ENCODE data around the gene PCBP3.

Gene PCBP3

DNA sequence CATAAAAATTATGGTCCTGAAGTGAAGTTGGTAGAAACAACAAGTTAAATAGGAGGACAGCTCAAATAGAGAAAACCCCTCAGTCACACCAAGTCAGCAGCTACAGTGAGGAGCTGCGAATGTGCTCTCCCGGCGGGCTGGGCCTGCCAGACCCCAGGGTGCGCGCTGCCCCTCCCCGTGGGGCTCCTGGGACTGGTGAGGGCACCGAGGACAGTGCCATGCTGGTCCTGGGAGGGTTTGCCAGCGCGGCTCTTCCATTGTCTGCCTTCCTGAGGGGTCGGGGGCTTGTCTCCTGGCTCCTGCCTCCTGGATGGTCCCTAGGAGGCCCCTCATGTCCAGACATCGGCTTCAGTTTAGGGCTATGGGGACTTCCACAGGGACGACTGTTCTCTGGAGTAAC lies 121.8 kb downstream of the PCBP3 start:
- no peaks in the 10 kb centered on the region for H3K27me3 ChIP-seq (ENCODE audit: control insufficient read depth, insufficient read depth, low read length)
- H3K36me3 ChIP-seq (ENCODE audit: control insufficient read depth, insufficient read depth, low read length): no peaks in the 10 kb centered on the region
- H3K9ac ChIP-seq (ENCODE audit: low read length): no peak overlapping the region
- no peak overlapping the region for H3K4me3 ChIP-seq (ENCODE audit: low read length)
- H3K9me3 ChIP-seq (ENCODE audit: control insufficient read depth, low read length): no peaks in the 10 kb centered on the region
- H3K4me1 ChIP-seq (ENCODE audit: control insufficient read depth, insufficient read depth, low read length): no peaks in the 10 kb centered on the region

DNA sequence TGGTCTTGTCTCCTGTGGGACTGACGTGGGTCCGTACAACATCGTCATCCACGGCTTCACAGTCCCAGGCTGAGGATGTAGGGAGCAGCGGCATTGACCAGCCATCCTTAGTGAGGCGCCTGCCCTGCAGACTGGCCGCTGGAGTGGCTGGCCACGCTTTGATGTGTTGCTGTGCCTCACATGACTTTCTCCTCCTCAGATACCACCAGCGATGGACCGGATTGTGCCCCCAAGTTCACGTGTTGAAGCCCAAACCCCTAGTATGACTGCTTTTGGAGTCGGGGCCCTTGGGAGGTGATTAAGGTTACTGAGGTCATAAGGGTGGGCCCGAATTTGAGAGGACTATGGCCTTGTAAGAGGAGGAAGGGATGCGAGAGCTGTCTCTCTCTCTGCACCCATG lies 122.5 kb downstream of the PCBP3 start:
- no peaks in the 10 kb centered on the region for H3K36me3 ChIP-seq (ENCODE audit: control insufficient read depth, insufficient read depth, low read length)
- H3K4me3 ChIP-seq (ENCODE audit: low read length): no peak overlapping the region
- no peak overlapping the region for H3K9ac ChIP-seq (ENCODE audit: low read length)
- no peaks in the 10 kb centered on the region for H3K9me3 ChIP-seq (ENCODE audit: control insufficient read depth, low read length)
- no peaks in the 10 kb centered on the region for H3K27me3 ChIP-seq (ENCODE audit: control insufficient read depth, insufficient read depth, low read length)
- no peaks in the 10 kb centered on the region for H3K4me1 ChIP-seq (ENCODE audit: control insufficient read depth, insufficient read depth, low read length)

GRCh38 chr21:45766501-45766900 lies 123.0 kb downstream of the PCBP3 start:
- Histone ChIP-seq H3K4me1 (ENCODE audit: control insufficient read depth, insufficient read depth, low read length) (no peaks in the 10 kb centered on the region), H3K36me3 (ENCODE audit: control insufficient read depth, insufficient read depth, low read length) (no peaks in the 10 kb centered on the region), H3K9ac (ENCODE audit: low read length) (no peak overlapping the region), H3K9me3 (ENCODE audit: control insufficient read depth, low read length) (no peaks in the 10 kb centered on the region), H3K4me3 (ENCODE audit: low read length) (no peak overlapping the region), H3K27me3 (ENCODE audit: control insufficient read depth, insufficient read depth, low read length) (no peaks in the 10 kb centered on the region)

- Histone ChIP-seq H3K27me3 (ENCODE audit: control insufficient read depth, insufficient read depth, low read length) (no peaks in the 10 kb centered on the region), H3K4me1 (ENCODE audit: control insufficient read depth, insufficient read depth, low read length) (no peaks in the 10 kb centered on the region), H3K9me3 (ENCODE audit: control insufficient read depth, low read length) (no peaks in the 10 kb centered on the region), H3K4me3 (ENCODE audit: low read length) (no peak overlapping the region), H3K9ac (ENCODE audit: low read length) (no peak overlapping the region), H3K36me3 (ENCODE audit: control insufficient read depth, insufficient read depth, low read length) (no peaks in the 10 kb centered on the region)
These were observed 123.8 kb downstream of the PCBP3 start for GRCh38 chr21:45767071-45768006.

DNA sequence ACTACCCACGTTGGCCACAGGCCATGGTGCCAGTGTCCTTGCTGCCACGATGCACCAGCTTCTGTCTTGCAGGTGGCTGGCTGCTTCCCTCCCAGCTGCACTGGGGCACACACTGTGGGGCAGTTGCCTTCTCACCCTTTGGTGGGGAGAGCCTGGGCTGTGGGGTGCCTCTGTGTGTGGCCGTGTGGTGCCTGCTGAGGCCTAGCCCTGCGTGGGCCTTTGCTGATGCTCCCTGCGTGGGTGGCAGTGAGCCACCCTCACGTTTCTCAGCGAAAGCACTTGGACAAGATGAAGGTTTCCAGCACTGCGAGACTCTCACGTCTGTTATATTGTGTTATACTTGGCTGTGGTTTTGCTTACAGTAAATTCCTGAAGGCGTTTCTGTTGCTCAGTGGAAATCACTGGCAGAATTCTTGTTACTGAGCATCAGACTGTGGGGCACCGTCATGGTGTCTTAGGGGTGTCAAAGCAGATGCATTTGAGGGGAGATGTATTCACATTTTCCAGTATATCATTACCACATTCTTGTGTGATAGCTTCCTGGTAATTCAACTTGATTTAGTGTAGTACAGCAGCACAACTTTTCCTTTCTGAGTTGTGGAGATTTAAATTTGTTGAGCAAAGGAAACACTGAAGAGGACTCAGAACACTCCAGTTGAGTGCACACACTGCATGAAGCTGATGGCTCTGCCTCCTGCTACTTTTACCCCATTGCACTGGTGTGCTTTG lies 124.7 kb downstream of the PCBP3 start:
- H3K36me3 ChIP-seq (ENCODE audit: control insufficient read depth, insufficient read depth, low read length): no peaks in the 10 kb centered on the region
- no peaks in the 10 kb centered on the region for H3K4me1 ChIP-seq (ENCODE audit: control insufficient read depth, insufficient read depth, low read length)
- H3K4me3 ChIP-seq (ENCODE audit: low read length): no peak overlapping the region
- no peaks in the 10 kb centered on the region for H3K27me3 ChIP-seq (ENCODE audit: control insufficient read depth, insufficient read depth, low read length)
- no peak overlapping the region for H3K9ac ChIP-seq (ENCODE audit: low read length)
- H3K9me3 ChIP-seq (ENCODE audit: control insufficient read depth, low read length): no peaks in the 10 kb centered on the region

GRCh38 chr21:45768740-45769048 lies 125.2 kb downstream of the PCBP3 start:
- Histone ChIP-seq H3K9me3 (ENCODE audit: control insufficient read depth, low read length) (no peaks in the 10 kb centered on the region), H3K9ac (ENCODE audit: low read length) (no peak overlapping the region), H3K36me3 (ENCODE audit: control insufficient read depth, insufficient read depth, low read length) (no peaks in the 10 kb centered on the region), H3K4me1 (ENCODE audit: control insufficient read depth, insufficient read depth, low read length) (no peaks in the 10 kb centered on the region), H3K27me3 (ENCODE audit: control insufficient read depth, insufficient read depth, low read length) (no peaks in the 10 kb centered on the region), H3K4me3 (ENCODE audit: low read length) (no peak overlapping the region)

DNA sequence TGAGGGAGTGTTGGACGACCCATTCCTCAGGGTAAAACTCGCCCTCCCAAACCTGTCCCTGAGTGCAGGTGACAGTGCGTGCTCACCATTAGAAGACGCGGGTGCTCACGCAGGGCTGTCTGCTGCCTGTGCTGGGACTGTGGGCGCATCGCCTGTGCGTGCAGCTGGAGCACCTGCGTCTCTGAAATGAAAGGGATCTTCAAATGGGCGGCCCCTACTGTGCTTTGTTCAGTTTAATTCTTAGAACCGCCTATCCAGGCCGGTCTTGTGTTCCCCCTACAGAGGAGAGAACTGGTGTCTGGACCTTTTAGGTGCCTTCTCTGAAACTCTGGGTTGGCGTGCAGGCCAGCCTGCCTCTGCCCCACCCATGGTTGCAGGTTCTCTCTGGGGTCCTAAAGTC lies 125.8 kb downstream of the PCBP3 start:
- H3K36me3 ChIP-seq (ENCODE audit: control insufficient read depth, insufficient read depth, low read length): no peaks in the 10 kb centered on the region
- no peaks in the 10 kb centered on the region for H3K27me3 ChIP-seq (ENCODE audit: control insufficient read depth, insufficient read depth, low read length)
- H3K9ac ChIP-seq (ENCODE audit: low read length): no peak overlapping the region
- H3K9me3 ChIP-seq (ENCODE audit: control insufficient read depth, low read length): no peaks in the 10 kb centered on the region
- H3K4me1 ChIP-seq (ENCODE audit: control insufficient read depth, insufficient read depth, low read length): no peaks in the 10 kb centered on the region
- no peak overlapping the region for H3K4me3 ChIP-seq (ENCODE audit: low read length)

- Histone ChIP-seq H3K4me3 (ENCODE audit: low read length) (no peak overlapping the region), H3K4me1 (ENCODE audit: control insufficient read depth, insufficient read depth, low read length) (no peaks in the 10 kb centered on the region), H3K27me3 (ENCODE audit: control insufficient read depth, insufficient read depth, low read length) (no peaks in the 10 kb centered on the region), H3K9ac (ENCODE audit: low read length) (no peak overlapping the region), H3K36me3 (ENCODE audit: control insufficient read depth, insufficient read depth, low read length) (no peaks in the 10 kb centered on the region), H3K9me3 (ENCODE audit: control insufficient read depth, low read length) (no peaks in the 10 kb centered on the region)
These were observed 126.4 kb downstream of the PCBP3 start for GRCh38 chr21:45769896-45770295.

DNA sequence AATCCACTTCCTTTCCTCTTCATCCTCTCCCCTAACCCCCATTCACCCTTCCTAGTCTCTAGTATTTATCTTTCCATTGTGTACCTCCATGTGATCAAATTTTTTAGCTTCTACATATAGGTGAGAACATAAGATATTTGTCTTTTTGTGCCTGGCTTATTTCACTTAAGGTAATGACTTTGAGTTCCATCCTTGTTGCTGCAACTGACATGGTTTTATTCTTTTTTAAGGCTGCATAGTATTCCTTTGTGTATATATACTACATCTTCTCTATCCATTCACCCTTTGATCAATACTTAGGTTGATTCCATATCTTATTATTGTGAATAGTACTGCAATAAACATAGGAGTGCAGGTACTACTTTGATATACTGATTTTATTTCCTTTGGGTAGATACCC lies 128.7 kb downstream of the PCBP3 start:
- Histone ChIP-seq H3K4me3 (ENCODE audit: low read length) (no peak overlapping the region), H3K9ac (ENCODE audit: low read length) (no peak overlapping the region), H3K36me3 (ENCODE audit: control insufficient read depth, insufficient read depth, low read length) (no peaks in the 10 kb centered on the region), H3K9me3 (ENCODE audit: control insufficient read depth, low read length) (no peaks in the 10 kb centered on the region), H3K4me1 (ENCODE audit: control insufficient read depth, insufficient read depth, low read length) (no peaks in the 10 kb centered on the region), H3K27me3 (ENCODE audit: control insufficient read depth, insufficient read depth, low read length) (no peaks in the 10 kb centered on the region)

DNA sequence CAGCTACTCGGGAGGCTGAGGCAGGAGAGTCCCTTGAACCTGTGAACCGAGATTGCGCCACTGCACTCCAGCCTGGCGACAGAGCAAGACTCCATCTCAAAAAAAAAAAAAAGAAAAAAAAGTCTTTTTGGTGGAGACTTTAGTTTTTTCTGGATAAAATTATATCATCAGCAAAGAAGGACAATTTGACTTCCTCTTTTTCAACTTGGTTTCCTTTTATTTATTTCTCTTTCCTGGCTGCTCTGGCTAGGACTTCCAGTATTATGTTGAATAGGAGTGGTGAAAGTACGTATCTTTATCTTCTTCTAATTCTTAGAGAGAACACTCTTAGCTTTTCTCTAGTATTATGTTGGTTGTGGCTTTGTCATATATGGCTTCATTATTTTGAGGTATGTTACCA lies 130.8 kb downstream of the PCBP3 start:
- no peak overlapping the region for H3K9ac ChIP-seq (ENCODE audit: low read length)
- H3K4me3 ChIP-seq (ENCODE audit: low read length): no peak overlapping the region
- H3K27me3 ChIP-seq (ENCODE audit: control insufficient read depth, insufficient read depth, low read length): no peaks in the 10 kb centered on the region
- no peaks in the 10 kb centered on the region for H3K36me3 ChIP-seq (ENCODE audit: control insufficient read depth, insufficient read depth, low read length)
- H3K4me1 ChIP-seq (ENCODE audit: control insufficient read depth, insufficient read depth, low read length): no peaks in the 10 kb centered on the region
- H3K9me3 ChIP-seq (ENCODE audit: control insufficient read depth, low read length): no peaks in the 10 kb centered on the region

DNA sequence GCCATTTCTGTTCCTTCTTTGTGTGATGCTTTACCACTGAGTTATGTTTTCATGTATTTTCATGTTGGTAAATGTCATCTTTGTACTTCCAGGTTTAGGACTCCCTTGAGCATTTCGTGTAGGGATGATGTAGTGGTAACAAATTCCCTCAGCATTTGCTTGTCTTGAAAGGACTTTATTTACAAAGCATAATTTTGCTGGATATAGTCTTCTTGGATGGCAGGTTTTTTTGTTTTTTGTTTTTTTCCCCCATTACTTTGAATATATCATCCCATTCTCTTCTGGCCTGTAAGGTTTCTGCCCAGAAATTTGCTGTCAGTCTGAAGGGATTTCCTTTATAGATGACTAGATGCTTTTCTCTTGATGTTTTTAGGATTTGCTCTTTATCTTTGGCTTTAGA lies 133.4 kb downstream of the PCBP3 start:
- H3K27me3 ChIP-seq (ENCODE audit: control insufficient read depth, insufficient read depth, low read length): no peaks in the 10 kb centered on the region
- no peaks in the 10 kb centered on the region for H3K4me1 ChIP-seq (ENCODE audit: control insufficient read depth, insufficient read depth, low read length)
- H3K9me3 ChIP-seq (ENCODE audit: control insufficient read depth, low read length): no peaks in the 10 kb centered on the region
- H3K36me3 ChIP-seq (ENCODE audit: control insufficient read depth, insufficient read depth, low read length): no peaks in the 10 kb centered on the region
- no peak overlapping the region for H3K4me3 ChIP-seq (ENCODE audit: low read length)
- H3K9ac ChIP-seq (ENCODE audit: low read length): no peak overlapping the region

DNA sequence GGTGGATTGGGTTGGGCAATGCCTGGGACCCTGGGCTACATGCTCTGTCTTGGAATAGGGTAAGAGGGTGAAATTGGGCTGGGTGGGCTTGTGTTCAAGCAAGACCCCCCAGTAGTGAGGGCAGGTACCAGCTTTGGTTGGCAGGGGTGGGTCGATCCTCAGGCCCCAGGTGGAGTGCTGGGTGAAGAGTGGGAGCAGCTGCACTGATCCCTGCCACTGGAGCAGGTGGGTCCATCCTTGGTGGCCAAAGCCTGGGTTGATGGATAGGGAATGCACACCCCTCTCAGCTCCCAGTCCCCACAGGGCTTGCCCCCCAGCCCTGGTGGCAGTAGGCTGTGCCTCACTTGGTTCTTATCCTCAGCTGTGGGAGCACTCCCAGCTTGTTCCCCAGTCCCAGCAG lies 135.2 kb downstream of the PCBP3 start:
- Histone ChIP-seq H3K27me3 (ENCODE audit: control insufficient read depth, insufficient read depth, low read length) (no peaks in the 10 kb centered on the region), H3K4me1 (ENCODE audit: control insufficient read depth, insufficient read depth, low read length) (no peaks in the 10 kb centered on the region), H3K4me3 (ENCODE audit: low read length) (no peak overlapping the region), H3K9me3 (ENCODE audit: control insufficient read depth, low read length) (no peaks in the 10 kb centered on the region), H3K36me3 (ENCODE audit: control insufficient read depth, insufficient read depth, low read length) (no peaks in the 10 kb centered on the region), H3K9ac (ENCODE audit: low read length) (no peak overlapping the region)
